Natural killer cell (primary cell): ENCODE measurements around the gene NCLN. TPM values are rescaled to one million over a fixed set of nuclear protein-coding genes. Genes with fewer than 3 reads are reported as not detected.

Experiments used
- ATAC-seq, 3 donors: fragments of 150-1000 bp in 2 of 3; fragments of 200-7000 bp in 1 of 3; cut with Tn5 transposase; 1 replicate in 1 of 3; 2 replicates in 2 of 3; pipeline ENCODE4 v1.10.0; 2021; ENCODE audit warnings: mild to moderate bottlenecking in 2 of 3, moderate library complexity in 2 of 3
- DNase-seq, 2 donors: peaks; one replicate each; pipeline versions ENCODE4 v3.0.0 to v3.0.0-alpha.2; 2013 to 2021; ENCODE audit warnings: mixed read lengths in 1 of 2
- H3K27ac ChIP-seq: one replicate; pipeline ENCODE4 v1.5.1; 2013; ENCODE audit warnings: mild to moderate bottlenecking, low read length
- H3K27me3 ChIP-seq: one replicate; pipeline ENCODE4 v1.6.1; 2013; ENCODE audit warnings: low read length; ENCODE audit not compliant: control insufficient read depth, insufficient read depth
- H3K36me3 ChIP-seq: one replicate; pipeline ENCODE4 v1.6.1; 2013; ENCODE audit warnings: low read length; ENCODE audit not compliant: control insufficient read depth, insufficient read depth
- H3K4me1 ChIP-seq: one replicate; pipeline ENCODE4 v1.6.1; 2013; ENCODE audit warnings: low read length; ENCODE audit not compliant: control insufficient read depth, insufficient read depth
- H3K4me3 ChIP-seq: one replicate; pipeline ENCODE4 v1.5.1; 2013; ENCODE audit warnings: low read length
- H3K9me3 ChIP-seq: one replicate; pipeline ENCODE4 v1.6.1; 2013; ENCODE audit warnings: low read length; ENCODE audit not compliant: control insufficient read depth, insufficient read depth
- H3K27ac Mint-ChIP-seq, 2 donors: one replicate each; pipeline ENCODE4 v1.8.0; 2022; ENCODE audit warnings: mild to moderate bottlenecking in 2 of 2, mixed read lengths in 2 of 2, moderate library complexity in 1 of 2
- H3K27me3 Mint-ChIP-seq, 2 donors: one replicate each; pipeline ENCODE4 v1.8.0; 2022; ENCODE audit warnings: low read depth in 2 of 2, mixed read lengths in 2 of 2
- H3K36me3 Mint-ChIP-seq: one replicate; pipeline ENCODE4 v1.8.0; 2022; ENCODE audit warnings: mixed read lengths
- H3K4me1 Mint-ChIP-seq, 2 donors: one replicate each; pipeline ENCODE4 v1.8.0; 2022; ENCODE audit warnings: mixed read lengths in 2 of 2
- H3K4me3 Mint-ChIP-seq: one replicate; pipeline ENCODE4 v1.8.0; 2022; ENCODE audit warnings: mild to moderate bottlenecking, moderate library complexity, mixed read lengths
- H3K9me3 Mint-ChIP-seq, 2 donors: one replicate each; pipeline ENCODE4 v1.8.0; 2022; ENCODE audit warnings: mixed read lengths in 2 of 2
- CTCF ChIP-seq: fragments of 200-600 bp; IDR thresholded peaks from one replicate; pipeline ENCODE4 v1.8.0; 2022; ENCODE audit warnings: antibody characterized with exemption
- WGBS: methylation state at CpG from one replicate; pipeline ENCODE4 v1.1.7; 2013; ENCODE audit warnings: missing lambda C conversion rate; ENCODE audit not compliant: insufficient coverage; 5-methylcytosine and 5-hydroxymethylcytosine counted together
- intact Hi-C: fragments of 100-400 bp; cut with micrococcal nuclease; formaldehyde crosslinking; loops from one replicate; pipeline ENCODE4 v1.14.2; 2022
- total RNA-seq, 4 donors: library from RNA; stranded (reverse); fragments of 120-200 nt in 1 of 4; gene quantifications; one replicate each; pipeline versions ENCODE4 v1.2.3 to v1.2.4, GENCODE V29; 2013 to 2022

The NCLN gene
- total RNA-seq, 3 donors from 2014 or later (not counting 1 experiment from before 2014, with no cell fraction given): 39.6 to 61.4 (median 49.0) TPM

- ATAC-seq (no peak), DNase-seq (no peak)
- no peak overlapping the region for H3K4me3 ChIP-seq
- H3K36me3 Mint-ChIP-seq: no peaks in the 10 kb centered on the region
- H3K4me1 Mint-ChIP-seq: peaks cover 0 to 4% of the 10 kb centered on the region in 2 donors
- H3K27me3 Mint-ChIP-seq: no peaks in the 10 kb centered on the region
- H3K9me3 ChIP-seq: no peaks in the 10 kb centered on the region
- no peak overlapping the region for H3K27ac ChIP-seq
- no peak overlapping the region for H3K4me3 Mint-ChIP-seq
- no peak overlapping the region for H3K27ac Mint-ChIP-seq
- intact Hi-C loops: no loop called here
- H3K36me3 ChIP-seq: no peaks in the 10 kb centered on the region
- H3K9me3 Mint-ChIP-seq: no peaks in the 10 kb centered on the region
- peaks cover 22% of the 10 kb centered on the region for H3K4me1 ChIP-seq
- no peaks in the 10 kb centered on the region for H3K27me3 ChIP-seq
- TF ChIP-seq CTCF: no peak
- 84% methylated on average over 5 of the region's 5 CpGs for WGBS
Measured at GRCh38 chr19:3150739-3151329, 34.9 kb upstream of the NCLN start.

DNA sequence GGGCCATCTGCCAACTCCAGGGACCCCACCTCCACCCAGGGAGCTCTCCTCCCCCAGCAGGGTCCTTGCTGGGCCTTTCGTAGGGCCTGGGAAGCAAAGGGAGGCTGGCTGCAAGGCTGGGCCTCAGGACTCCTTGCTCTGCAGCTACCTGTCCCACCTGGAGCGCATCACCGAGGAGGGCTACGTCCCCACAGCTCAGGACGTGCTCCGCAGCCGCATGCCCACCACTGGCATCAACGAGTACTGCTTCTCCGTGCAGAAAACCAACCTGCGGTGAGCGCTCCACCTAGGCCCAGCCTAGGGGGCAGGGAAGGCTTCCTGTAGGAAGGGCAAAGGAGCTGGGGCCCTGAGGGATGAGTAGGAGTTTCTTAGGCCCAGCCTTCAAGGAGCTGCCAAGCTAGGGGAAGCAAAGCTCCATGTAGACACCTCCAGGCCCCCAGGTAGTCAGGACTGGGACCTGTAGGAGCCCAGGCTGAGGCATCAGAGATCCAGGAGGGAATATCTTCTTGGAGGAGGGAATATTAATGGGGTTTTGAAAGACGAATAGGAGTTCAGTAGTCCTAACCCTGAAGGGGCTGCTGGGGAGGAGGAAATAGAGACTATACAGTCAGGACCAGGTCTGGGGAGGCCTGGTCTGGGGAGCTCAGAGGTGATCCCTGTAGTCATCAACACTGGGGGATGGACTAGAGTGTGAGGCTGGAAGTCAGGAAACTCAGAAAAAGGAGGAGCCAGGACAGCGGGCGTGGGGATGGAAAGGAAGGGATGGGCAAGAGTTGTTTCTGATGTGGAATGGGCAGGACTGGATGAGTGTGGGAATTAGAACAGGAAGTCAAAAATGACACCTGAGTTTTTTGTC is 33.9 kb upstream of the NCLN start:
- no peak overlapping the region for H3K4me3 Mint-ChIP-seq
- H3K4me3 ChIP-seq: no peak overlapping the region
- no peaks in the 10 kb centered on the region for H3K36me3 Mint-ChIP-seq
- no peak overlapping the region for H3K27ac Mint-ChIP-seq
- no peaks in the 10 kb centered on the region for H3K27me3 ChIP-seq
- H3K9me3 Mint-ChIP-seq: no peaks in the 10 kb centered on the region
- no peak for TF ChIP-seq CTCF
- peaks cover 17% of the 10 kb centered on the region for H3K4me1 ChIP-seq
- intact Hi-C loops: no loop called here
- DNase-seq (no peak), ATAC-seq (no peak)
- peaks cover 0 to 3% of the 10 kb centered on the region in 2 donors for H3K4me1 Mint-ChIP-seq
- no peaks in the 10 kb centered on the region for H3K36me3 ChIP-seq
- H3K9me3 ChIP-seq: no peaks in the 10 kb centered on the region
- no peaks in the 10 kb centered on the region for H3K27me3 Mint-ChIP-seq
- no peak overlapping the region for H3K27ac ChIP-seq
- 81% methylated on average over 14 of the region's 14 CpGs for WGBS

DNA sequence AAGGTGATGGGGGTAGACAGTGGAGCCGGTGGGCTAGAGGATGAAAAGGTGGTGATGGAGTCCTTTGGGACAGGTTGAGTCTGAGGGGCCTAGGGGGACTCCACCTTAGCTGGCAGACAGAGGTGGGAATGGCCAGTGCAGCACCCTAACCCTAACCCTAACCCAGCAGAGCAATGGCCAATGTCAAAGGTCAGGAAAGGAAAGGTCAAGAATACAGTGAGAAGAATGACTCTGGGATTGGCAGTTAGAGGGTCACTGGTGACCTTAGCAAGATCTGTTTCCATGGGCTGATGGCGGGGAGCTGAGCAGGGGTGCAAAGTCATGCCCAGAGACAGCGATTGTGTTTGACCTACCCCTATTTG is 33.3 kb upstream of the NCLN start:
- Mint-ChIP-seq H3K27ac (no peak overlapping the region), H3K36me3 (no peaks in the 10 kb centered on the region), H3K9me3 (no peaks in the 10 kb centered on the region), H3K4me3 (no peak overlapping the region), H3K27me3 (no peaks in the 10 kb centered on the region), H3K4me1 (no peaks in the 10 kb centered on the region)
- TF ChIP-seq CTCF: no peak
- WGBS: 93% methylated on average over 3 of the region's 3 CpGs
- Histone ChIP-seq H3K36me3 (no peaks in the 10 kb centered on the region), H3K4me1 (peaks cover 17% of the 10 kb centered on the region), H3K27ac (no peak overlapping the region), H3K4me3 (no peak overlapping the region), H3K9me3 (no peaks in the 10 kb centered on the region), H3K27me3 (no peaks in the 10 kb centered on the region)
- intact Hi-C loops: no loop called here
- DNase-seq (no peak), ATAC-seq (no peak)
